Measurements from ENCODE around the gene PLD1.
"Not testable (repeated sequence)": the region's sequence is repeated elsewhere in the genome, so short reads cannot be mapped to it uniquely, and the experiment has no call there.

PLD1 gene

DNA sequence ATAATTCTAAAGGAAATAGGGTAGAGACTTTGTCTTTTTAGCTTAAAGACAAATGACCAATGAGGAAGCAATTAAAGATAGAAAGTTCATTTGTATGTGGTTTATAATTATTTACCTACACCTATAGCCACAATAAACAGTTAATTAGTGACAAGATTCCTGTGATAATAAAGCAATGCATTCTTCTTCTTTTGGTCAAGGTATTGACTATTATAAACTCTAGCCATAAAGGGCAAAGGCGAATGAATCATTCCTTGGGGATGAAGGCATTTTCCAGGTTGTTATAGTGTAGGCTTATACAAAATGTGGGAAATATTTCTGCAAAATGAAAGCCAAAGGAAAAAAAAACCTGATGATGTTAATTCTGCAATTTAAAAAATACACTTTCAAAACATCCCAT, 115.4 kb downstream of the PLD1 start:
- DNase-seq, result no peak

DNA sequence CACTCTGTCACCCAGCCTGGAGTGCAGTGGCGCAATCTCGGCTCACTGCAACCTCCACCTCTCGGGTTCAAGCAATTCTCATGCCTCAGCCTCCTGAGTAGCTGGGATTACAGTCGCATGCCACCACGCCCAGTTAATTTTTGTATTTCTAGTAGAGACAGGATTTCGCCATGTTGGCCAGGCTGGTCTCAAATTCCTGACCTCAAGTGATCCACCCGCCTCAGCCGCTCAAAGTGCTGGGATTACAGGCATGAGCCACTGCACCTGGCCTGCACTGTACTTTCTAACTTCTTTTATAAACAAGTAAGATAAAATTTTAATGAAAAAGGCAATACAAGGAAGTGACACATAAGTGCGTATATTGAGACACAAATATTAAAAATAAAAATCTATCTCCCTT, 117.7 kb downstream of the PLD1 start:
- not testable (repeated sequence) for DNase-seq

DNA sequence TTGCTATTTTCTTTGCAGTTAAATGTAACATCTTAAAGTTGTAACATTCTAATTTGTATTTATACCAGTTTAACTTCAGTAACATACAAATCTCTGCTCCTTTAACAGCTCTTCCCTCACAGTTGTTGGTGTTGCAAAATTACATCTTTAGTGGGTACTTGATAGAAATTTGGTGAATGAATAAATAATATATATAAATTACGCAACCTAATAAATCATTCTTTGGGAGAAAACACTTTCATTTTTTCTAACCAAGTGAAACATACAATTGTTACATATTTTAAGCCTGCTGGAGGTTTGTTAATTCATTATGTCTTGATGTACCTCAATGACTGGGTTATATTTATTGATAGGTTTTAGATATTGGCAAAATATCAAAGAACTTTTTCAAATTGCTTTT, 118.8 kb downstream of the PLD1 start:
- DNase-seq, result no peak

DNA sequence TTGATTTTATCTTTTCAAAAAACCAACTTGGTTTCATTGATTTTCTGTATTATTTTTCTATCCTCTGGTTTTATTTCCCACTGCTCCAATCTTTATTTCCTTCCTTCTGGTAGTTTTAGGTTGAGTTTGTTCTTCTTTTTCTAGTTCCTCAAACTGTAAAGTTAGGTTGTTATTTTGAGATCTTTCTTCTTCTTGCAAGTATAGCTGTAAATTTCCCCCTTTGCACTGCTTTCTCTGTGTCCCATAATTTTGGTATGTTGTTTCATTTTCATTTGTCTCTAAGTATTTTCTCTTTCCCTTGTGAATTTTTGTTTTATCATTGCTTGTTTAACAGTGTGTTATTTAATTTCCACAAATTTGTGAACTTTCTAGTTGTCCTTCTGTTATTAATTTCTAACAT, 120.0 kb downstream of the PLD1 start:
- no peak for DNase-seq

DNA sequence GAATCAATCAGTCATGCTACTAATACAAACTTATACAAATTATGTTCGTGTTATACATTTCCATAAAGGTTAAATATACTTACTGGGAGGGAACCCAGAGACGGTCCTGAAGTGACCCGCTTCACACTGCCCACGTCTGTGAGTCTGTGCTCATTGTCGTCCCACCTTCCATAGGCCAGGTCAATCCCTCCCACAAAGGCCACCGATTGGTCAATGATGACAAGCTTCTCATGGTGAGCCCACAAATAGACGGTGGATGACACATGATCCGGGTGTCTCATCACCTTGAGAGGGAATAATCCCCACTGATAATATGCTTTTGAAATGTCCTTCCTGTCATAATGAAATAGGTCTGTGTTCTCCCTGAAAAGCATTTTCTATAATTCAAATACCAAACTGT, 121.7 kb downstream of the PLD1 start:
- no peak for DNase-seq

DNA sequence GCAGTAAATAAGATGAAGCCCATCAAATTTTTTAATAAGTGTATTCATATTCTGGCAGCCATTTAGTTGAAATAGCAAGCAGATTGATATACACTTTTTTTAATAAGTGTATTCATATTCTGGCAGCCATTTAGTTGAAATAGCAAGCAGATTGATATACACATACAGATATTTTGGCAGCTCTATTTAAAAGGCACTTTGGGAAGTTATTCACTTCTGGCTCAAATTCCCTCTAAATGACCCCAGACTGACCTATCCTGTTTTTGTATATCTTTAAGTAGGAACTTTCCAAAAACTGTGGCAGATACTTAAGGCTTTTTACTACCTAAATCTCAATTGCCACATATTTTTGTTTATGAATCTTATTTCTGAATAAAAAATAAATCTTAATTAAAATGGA, 122.3 kb downstream of the PLD1 start:
- no peak for DNase-seq

DNA sequence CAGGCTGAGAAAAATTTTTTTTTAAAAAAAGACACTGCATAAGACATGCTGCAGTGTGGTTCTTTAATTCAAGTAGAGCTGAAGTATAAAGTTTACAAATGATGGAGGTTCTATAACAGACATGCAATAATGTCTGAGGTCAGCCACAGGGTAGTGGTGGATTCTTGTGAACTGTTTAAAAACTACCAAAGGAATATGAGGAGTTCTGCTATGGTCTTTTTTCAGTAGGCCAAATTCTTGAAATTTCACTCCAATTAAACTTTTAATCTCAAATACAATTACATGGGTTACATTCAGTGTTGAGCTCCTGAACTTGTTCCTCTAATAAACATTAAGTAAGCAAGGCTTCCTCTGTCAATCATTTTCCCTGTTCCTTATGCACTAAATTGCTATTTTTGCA, 122.7 kb downstream of the PLD1 start:
- DNase-seq, result no peak

DNA sequence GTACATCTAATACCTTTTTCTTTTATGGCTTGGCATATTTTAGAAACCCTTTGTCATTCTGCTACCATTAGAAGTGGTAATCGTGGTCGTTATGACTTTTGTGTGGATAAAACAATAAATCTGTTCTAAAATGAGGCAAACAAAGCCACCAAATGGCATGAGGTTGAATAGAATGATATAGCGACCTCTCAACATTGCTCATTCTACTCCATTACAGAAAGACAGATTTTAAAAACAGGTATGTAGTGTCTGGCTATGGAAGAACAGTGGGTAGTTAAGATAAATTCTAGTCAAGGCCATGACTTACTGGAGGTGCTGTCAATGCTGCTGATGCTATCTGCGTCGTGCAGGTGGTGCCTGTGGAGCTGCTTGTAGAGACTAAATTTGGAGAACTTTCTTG, 123.2 kb downstream of the PLD1 start:
- DNase-seq, result no peak

DNA sequence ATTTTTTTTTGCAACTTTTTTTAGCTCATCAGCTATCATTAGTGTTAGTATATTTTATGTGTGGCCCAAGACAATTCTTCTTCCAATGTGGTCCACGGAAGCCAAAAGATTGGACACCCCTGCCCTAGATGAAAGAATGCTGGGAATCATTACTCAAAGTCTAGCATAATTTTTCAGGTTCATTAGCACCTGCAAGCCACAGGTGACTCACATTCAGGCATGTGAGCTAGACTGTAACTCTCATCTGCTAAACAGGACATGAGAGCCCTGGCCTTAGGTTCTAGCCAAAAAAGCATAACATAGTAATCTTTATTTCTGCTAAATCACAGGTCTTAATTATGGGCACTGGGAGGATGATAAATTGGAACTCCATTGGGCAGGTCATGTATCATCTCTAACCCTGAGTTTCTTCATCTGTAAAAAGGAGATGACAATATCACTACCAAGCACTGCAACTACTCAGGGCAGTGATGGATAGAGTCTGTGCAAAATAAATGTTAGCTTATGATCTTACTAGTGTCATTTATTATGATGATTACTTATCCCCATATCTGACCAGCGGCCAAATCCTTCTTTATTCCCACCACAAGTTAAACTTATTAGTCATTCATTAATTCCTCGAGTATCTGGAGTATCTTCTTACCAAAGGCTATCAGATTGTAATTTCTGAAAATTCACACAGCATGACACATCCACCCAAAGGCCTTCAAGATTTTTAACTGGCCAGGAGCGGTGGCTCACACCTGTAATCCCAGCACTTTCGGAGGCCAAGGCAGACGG, 125.0 kb downstream of the PLD1 start:
- DNase-seq, result no peak

DNA sequence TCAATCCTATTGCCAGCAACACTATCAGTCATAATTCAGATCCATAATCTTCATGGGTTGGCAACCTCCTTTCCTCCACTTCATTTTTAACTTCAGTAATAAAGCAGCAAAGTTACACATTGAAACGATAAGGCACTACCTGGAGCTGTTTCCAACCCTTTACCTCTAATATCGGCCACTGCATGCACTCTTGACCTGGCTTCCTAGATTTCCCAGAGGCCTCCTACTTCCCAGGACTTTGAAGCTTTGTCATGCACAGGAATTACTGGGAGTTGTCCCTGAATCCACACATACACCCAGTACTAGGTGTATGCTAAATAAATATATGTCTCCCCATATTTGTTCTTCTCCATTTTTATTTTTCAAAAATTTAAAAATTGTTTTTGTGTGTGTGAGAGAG, 126.1 kb downstream of the PLD1 start:
- DNase-seq, result no peak

DNA sequence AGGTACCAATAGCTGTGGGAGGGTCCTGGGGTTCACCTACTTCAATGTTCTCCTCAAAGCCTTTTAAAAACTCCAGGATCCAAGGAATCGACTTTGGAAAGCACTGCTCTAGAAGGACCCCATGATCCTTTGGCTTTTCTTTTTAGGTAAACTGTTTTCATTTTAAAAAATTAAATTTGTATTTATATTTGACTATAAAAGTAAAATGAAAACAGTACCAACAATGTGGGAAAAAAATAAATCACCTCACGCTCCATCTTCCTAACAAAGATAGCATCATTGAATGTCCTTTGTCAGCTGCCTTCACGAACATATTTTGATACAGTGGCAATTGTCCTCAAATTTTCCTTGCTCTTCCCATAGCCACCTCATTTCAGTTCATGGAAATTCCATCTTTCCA, 127.5 kb downstream of the PLD1 start:
- no peak for DNase-seq

DNA sequence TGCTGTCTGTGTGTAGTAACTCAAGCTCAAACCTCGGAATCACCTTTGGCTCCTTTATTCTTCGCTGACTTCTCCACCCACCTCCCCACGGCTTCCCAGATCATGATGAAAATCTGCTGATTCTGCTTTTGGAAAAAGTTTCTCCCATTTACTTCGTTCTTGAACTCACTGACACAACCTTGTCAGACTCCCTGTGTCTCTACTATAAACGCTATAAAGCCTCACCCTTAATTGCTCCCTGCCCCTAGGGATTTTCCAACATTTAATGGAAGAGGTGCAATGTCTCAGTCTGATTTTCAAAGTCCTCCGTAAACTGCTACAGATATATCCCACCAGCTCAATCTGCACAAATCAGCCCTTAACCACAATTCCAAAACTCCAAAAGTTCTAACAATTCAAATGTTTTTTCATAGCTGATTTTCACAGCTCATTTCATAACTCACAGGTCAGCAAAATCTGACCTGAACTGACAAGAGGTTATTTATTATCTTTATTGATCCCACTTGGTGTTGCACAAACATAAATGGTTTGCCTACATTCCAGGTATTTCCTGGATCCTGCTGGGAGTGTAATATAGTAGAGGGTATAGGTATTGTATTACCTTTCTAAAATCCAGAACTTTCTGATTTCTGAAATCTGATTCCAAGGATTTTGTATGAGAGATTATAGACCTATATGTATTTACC, 129.4 kb downstream of the PLD1 start:
- no peak for DNase-seq

DNA sequence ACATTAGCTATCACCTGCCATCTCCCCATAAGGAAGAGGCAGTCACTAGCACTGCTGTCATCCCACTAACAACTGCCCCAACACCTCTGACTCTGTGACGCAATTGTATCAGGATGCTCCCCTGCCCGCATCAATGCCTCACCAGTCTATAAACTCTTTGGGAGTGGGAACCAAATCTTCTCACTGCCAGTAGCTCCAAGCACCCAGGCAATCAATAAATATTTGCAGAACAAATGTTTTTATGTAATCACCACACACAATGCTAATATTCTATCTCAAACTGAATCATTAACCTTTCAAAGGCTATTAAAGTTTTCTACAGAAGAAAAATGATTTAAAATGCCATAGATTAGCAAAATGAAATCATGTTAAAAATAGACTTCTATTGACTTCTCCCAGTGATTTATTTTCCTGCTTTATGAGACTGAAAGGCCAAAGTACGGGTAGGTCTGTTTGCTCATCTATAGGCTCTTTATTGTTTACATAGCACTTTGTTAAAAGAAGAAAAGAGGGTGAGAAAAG, 131.3 kb downstream of the PLD1 start:
- no peak for DNase-seq

DNA sequence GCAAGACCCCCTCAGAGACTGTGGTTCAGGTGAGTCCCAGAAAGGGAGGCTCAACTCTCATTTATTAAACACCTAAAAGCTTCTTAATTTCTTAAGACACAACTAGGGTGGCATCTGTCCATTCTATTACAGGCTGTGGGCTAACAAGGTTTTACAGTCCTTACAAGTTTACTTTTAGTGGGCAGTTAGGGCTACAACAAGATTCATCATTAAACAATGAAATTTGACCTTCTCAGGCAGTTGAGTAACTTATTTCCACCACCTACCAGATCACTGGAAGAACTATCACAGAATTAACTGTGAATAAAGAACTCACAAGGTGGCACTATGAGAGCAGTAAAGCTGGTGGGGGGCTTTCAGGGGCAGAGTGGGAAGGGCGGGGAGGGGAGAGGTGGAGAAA, 132.6 kb downstream of the PLD1 start:
- no peak for DNase-seq

DNA sequence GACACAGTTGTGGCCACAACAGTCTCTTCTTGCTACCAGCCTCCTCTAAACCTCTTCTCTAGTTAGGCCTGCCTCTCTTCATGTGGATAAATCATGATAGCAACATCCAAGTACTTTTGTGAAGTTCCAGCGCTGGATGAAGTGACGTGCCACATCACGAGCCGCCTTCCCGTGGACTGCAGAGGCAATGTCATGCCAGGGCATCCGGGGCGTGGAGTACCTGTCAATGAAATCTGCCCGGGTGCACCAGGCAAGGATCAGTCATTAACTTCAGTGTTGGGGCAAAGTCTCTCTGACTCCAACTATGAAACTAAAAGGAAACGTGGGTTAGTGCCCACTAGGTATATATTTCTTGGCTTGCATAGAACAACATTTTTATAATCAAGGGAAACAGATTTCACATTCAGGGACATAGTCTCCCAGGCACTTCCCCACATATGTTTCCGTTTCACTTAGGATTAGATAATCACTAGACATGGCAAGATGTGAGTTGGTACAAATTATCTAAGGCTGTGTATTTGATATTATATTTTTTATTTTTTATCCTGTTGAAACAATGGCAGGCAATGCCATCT, 133.6 kb downstream of the PLD1 start:
- DNase-seq, result no peak

DNA sequence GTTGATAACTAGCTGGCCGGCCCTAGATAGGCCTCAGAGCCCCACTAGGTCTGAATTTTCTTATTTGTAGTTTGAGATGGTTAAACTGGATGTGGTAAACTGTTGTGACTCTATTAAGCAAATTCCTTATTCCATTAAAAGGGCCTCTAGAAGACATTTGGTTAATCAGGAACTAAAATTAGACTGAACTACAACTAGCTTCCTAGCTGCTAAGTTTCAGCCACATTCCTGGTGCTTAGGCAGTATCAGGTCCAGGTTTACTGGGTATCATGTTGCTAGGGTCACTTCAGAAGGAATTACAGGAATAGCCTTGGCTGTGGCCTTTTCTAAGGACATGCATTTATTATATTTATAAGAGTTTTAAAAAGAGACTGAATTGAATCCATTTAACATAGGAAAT, 136.3 kb downstream of the PLD1 start:
- no peak for DNase-seq

DNA sequence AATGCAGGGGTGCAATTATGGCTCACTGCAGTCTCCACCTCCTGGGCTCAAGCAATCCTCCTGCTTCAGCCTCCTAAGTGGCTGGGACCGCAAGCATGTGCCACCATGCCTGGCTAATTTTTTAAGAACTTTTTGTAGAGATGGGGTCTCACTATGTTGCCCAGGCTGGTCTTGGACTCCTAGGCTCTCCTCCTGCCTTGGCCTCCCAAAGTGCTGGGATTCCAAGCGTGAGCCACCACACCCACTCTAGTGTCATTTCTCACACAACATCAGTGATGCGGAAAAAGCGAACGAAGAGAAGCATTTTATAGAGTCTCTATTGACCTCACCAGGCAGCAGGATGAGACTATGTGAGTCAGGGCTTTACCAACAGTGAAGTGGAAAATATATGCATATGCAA, 137.7 kb downstream of the PLD1 start:
- DNase-seq, result no peak

DNA sequence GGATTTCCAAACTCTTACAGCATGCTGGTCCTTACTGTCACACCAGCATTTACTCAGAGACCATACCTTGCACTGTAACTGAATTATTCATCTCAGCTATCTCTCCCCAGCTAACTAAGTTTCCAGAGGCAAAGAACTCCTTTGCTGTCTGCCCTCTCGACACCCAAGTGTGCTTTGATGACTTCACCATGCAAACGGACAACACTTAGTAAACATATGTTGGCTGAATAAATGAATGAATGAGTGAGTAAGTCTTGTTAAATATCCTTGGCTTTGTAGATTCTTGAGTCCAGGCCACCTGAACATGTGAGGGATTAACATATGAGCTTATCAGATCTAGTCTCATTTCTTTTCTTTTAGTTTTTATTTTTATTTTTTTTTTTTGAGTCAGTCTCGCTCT, 138.2 kb downstream of the PLD1 start:
- no peak for DNase-seq

DNA sequence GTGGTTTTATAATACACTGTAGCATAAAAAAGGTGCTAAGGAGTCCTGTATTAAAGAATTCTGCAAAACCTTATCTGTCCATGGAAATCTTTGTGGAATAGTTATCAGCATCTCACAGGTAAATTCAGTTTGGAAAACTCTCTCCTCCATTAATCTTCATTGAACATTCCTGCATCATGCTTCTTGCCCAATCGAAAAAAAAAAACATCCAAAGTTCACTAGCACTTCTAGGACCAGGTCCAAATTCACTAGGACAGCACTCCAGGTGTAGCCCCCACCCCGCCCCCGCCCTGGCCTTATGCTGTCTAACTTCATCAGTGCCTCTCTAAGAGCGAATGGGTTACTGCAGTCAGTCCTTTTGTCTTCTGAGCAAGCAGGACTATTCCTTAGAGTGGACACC, 138.6 kb downstream of the PLD1 start:
- DNase-seq, result no peak

DNA sequence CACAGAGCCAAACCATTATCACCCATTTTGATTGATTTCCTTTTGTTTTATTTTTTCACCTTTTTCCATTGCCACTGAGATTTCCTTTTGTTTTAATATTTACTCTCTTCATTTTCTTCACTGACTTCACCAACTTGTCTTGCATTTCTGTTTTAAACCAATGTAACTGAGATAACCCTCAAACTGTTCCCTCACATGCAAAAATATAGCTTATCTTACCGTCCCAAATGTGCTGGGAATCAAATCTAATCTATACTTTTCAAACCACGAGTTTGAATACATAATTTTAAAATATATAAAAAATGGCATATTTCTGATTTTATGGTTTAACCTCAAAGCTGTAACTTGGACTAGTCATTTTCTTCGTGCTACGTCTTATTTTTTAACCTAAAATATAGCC, 143.8 kb downstream of the PLD1 start:
- no peak for DNase-seq

DNA sequence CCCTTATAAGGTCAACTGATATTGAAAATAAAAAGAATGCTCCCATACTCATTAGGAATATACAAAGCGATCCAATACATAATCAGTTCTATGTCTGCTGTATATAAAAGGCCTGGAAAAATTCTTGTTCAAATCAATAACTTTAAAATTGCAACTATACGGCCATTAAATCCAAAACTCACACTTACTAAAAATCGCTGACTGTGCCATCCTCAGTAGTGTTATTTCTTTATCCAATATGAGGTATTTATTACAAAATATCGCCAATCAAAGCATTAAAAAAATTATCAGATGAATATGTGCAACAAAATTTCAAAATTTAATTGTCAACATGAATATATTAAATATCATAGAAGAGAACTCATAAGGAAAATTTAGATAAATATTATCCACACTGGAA, 146.5 kb downstream of the PLD1 start:
- DNase-seq, result no peak

DNA sequence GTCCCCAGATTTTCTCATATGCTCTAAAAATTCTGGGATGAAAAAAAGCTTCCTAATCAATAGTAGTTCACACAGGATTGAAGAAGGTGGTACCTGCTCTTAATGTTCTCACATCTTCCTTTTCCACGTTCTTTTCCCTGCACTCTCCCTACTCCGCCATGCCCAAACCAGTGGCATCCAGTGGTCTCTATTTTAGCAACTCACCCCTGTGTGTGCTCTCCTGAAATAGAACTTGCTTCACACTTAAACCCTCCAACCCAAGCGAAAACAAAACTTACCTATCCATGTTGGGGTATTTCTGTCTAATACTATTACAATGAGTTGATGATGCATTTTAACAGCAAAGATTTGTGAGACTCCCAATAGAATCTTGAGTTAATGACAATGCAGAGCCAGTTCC, 148.8 kb downstream of the PLD1 start:
- no peak for DNase-seq

DNA sequence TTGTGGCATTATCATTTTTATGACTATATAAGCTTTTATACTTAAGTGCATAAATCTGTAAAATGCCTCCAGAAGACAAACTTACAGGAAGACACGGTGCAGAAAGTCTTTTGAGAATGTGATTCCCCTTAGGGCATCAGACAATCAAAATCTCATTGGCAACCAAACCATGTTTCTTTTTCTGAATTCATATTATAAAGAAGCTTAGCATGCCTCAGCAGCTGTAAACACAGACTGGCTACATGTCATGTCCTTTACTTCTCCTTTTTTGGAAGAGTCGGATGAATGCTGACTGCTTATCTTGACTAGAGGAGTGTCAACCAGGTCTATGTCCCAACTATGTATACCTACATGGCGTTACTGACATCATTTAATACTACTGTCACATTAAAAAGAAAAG, 150.1 kb downstream of the PLD1 start:
- no peak for DNase-seq

DNA sequence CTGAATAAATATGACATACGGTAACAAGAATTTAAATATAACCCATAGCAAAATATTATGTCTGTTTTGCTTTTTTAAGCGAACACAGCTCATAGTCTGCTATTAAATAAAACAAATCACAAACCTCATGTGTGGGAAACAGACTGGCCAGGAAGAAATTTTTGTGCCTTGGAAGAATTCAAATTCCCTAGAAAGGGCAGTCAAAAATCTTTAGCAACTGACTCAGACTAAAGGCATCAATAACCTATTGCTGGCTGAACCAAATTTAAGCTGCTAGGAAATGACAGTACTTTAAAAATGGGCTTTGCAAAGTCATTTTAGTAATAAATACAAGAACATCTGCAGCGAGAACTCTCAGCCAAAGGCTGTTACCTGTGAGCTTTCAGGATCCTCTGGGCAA, 151.4 kb downstream of the PLD1 start:
- DNase-seq, result no peak
